Measurements from ENCODE around the gene CEP112.

GRCh38 chr17:65930140-65930730, 261.7 kb downstream of the CEP112 start:
- no peak for TF ChIP-seq CTCF (IDR thresholded peaks at IDR 0.05)
- no peak for TF ChIP-seq POLR2AphosphoS5 (IDR thresholded peaks at IDR 0.05)
- no peak for TF ChIP-seq POLR2A (IDR thresholded peaks at IDR 0.05)
